ENCODE measurements around the gene IRS1. TPM values are rescaled to one million over a fixed set of nuclear protein-coding genes. Genes with fewer than 3 reads are reported as not detected.
A peak's percentile ranks its signal among the peaks of the same experiment; 100 is the strongest.

Gene IRS1
- total RNA-seq, 1 donor from 2014 or later: 12.6 TPM

DNA sequence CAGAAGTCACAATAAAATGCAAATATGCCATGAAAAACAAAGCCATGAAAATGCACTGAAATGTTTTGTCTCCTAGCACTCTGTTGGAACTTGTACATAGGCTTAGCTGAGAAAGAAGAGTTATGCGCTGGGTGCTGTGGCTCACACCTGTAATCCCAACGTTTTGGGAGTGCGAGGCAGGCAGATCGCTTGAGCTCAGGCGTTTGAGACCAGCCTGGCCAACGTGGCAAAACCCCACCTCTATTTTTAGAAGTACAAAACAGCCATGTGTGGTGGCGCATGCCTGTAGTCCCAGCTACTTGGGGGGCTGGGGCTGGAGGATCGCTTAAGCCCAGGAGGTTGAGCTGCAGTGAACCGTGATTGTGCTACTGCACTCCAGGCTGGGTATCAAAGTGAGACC, 39.9 kb downstream of the IRS1 start:
- TF ChIP-seq, protein P1, sequence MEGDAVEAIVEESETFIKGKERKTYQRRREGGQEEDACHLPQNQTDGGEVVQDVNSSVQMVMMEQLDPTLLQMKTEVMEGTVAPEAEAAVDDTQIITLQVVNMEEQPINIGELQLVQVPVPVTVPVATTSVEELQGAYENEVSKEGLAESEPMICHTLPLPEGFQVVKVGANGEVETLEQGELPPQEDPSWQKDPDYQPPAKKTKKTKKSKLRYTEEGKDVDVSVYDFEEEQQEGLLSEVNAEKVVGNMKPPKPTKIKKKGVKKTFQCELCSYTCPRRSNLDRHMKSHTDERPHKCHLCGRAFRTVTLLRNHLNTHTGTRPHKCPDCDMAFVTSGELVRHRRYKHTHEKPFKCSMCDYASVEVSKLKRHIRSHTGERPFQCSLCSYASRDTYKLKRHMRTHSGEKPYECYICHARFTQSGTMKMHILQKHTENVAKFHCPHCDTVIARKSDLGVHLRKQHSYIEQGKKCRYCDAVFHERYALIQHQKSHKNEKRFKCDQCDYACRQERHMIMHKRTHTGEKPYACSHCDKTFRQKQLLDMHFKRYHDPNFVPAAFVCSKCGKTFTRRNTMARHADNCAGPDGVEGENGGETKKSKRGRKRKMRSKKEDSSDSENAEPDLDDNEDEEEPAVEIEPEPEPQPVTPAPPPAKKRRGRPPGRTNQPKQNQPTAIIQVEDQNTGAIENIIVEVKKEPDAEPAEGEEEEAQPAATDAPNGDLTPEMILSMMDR (IDR thresholded peaks at IDR 0.05; ENCODE audit: insufficient read depth, low read length, poor library complexity, severe bottlenecking): no peak
- H3K4me3 ChIP-seq (ENCODE audit: low read depth, low read length): no peak overlapping the region
- H3K27me3 ChIP-seq (ENCODE audit: control insufficient read depth, insufficient read depth, low read length): no peaks in the 10 kb centered on the region
- no peaks in the 10 kb centered on the region for H3K36me3 ChIP-seq (ENCODE audit: control insufficient read depth, insufficient read depth, low read length)
- no peak for DNase-seq (ENCODE audit: low read depth)

DNA sequence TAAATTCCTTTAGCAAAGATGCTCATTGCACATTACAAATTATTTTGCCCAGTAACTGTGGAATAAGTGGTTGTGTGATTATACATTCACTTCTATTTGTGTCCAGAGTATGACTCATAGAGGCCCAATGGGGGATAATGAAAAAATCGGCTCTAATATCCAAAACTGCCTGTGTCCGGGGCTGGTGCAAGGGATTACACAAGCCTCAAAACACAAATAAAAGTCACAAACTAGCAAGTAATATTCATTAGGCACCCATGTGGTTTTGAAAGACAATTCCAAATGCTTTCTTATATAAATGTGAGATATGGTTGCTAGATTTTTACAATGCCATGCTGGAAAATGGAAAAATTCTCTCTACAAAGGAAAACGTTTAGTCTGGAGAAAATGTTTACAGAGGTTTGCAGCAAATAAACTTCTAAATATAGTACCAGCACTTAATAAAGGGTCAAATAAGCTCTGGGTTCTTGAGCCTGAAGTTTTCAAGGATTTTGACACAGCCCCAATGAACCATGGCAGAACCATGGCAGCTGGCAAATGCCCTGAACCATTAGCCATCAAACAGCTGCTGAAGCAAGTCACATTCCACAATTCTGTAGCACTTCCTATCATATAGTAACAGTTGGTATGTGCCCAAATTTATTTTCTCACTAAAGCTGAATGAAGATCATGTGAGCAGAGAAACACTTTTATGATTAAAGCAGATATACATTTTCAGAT, 40.5 kb downstream of the IRS1 start:
- no peak for DNase-seq (ENCODE audit: low read depth)
- no peak overlapping the region for H3K4me3 ChIP-seq (ENCODE audit: low read depth, low read length)
- H3K36me3 ChIP-seq (ENCODE audit: control insufficient read depth, insufficient read depth, low read length): no peaks in the 10 kb centered on the region
- TF ChIP-seq, protein P1 (IDR thresholded peaks at IDR 0.05; ENCODE audit: insufficient read depth, low read length, poor library complexity, severe bottlenecking): no peak
- H3K27me3 ChIP-seq (ENCODE audit: control insufficient read depth, insufficient read depth, low read length): no peaks in the 10 kb centered on the region

DNA sequence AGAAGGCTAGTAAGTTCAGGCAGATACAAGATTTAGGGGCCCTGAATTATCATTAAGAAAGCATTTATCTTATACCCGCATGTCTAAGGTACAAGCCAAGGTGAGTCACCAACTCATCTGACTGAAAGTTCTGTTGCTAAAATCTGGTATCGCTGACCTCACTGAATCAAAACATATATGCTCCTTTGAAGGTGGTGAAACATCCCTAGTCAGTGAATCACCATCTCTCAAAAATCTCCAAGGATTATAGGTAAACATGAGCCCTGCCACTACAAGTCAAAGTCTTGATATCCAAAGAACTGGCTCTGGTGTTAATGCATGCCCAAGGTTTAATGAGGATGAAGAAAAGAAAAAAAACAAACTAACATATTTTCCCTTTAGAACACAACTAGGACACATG, 43.5 kb downstream of the IRS1 start:
- Histone ChIP-seq H3K4me3 (ENCODE audit: low read depth, low read length) (no peak overlapping the region), H3K27me3 (ENCODE audit: control insufficient read depth, insufficient read depth, low read length) (no peaks in the 10 kb centered on the region), H3K36me3 (ENCODE audit: control insufficient read depth, insufficient read depth, low read length) (no peaks in the 10 kb centered on the region)
- peak; percentile 81 for DNase-seq (ENCODE audit: low read depth)
- TF ChIP-seq, protein P1 (IDR thresholded peaks at IDR 0.05; ENCODE audit: insufficient read depth, low read length, poor library complexity, severe bottlenecking): no peak

DNA sequence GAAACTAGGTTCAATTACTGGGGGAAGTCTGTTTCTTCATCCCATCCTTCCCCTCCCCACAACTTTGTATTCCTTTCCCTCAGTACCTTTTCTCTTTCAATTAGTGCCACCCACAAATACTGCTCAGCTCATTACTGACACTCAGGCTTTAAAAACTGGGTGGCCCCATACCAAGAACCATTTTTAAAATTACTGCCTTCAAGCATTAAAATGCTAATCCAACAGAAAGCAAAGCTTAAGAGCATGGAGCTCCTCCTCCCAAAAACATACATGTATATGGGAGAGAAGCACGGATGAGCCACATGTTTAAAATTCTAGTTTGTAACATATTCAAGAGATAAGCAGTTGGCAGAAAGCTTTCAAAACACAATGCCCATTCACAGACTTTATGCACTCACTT, 44.0 kb downstream of the IRS1 start:
- Histone ChIP-seq H3K36me3 (ENCODE audit: control insufficient read depth, insufficient read depth, low read length) (no peaks in the 10 kb centered on the region), H3K27me3 (ENCODE audit: control insufficient read depth, insufficient read depth, low read length) (no peaks in the 10 kb centered on the region), H3K4me3 (ENCODE audit: low read depth, low read length) (no peak overlapping the region)
- TF ChIP-seq, protein P1 (IDR thresholded peaks at IDR 0.05; ENCODE audit: insufficient read depth, low read length, poor library complexity, severe bottlenecking): no peak
- no peak for DNase-seq (ENCODE audit: low read depth)

DNA sequence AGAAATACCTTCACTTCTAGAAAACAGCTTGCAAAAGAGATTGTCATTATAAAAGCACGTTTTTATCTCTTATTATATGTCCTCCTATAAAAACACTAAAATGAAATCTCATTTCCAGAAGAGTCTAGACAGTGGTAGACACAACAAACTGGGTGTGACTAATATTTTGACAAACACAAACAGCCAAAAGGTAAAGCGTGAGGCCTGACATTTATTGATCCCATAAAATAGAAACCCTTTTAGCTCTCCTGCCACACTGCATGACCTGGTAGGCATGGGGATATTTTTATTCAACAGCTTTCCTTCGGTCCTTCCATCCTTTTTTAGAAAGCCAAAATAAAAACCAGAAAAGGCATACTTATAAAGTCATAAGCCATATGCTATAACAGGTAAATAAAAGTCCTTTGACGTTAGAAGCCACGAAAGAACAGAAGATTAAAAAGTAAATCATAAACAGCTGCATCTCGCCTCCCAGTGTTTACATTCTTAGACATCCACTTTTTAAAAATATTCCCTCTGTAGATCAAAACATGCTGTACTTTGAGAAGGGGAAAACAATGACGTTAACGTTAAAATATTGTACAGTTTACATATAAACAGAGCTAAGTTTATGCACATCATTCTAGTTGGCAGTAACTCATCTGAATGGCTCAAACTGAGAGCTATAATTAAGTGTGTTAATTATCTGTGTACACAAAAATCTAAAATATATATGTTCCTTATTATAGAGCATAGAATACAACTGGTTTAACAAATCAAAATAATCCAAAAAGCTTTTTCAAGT, 44.6 kb downstream of the IRS1 start:
- TF ChIP-seq, protein P1 (IDR thresholded peaks at IDR 0.05; ENCODE audit: insufficient read depth, low read length, poor library complexity, severe bottlenecking): no peak
- no peak for DNase-seq (ENCODE audit: low read depth)
- no peak overlapping the region for H3K4me3 ChIP-seq (ENCODE audit: low read depth, low read length)
- no peaks in the 10 kb centered on the region for H3K27me3 ChIP-seq (ENCODE audit: control insufficient read depth, insufficient read depth, low read length)
- H3K36me3 ChIP-seq (ENCODE audit: control insufficient read depth, insufficient read depth, low read length): no peaks in the 10 kb centered on the region

Data from kidney epithelial cell (primary cell).